Brain microvascular endothelial cell (primary cell): ENCODE data around the gene VAMP4.
"Not testable (repeated sequence)": the region's sequence is repeated elsewhere in the genome, so short reads cannot be mapped to it uniquely, and the experiment has no call there.

ENCODE experiments used
- DNase-seq: peaks from one replicate; pipeline ENCODE4 v3.0.0-alpha.2; 2020
- H3K27ac ChIP-seq: fragments of 250-450 bp; sonication (Bioruptor Pico); 2 replicates; pipeline ENCODE4 v1.5.1; 2020; ENCODE audit warnings: mild to moderate bottlenecking, moderate library complexity
- H3K27me3 ChIP-seq: fragments of 250-450 bp; sonication (Bioruptor Pico); replicated peaks from 2 replicates; pipeline ENCODE4 v1.5.1; 2020; ENCODE audit warnings: mild to moderate bottlenecking
- H3K36me3 ChIP-seq: fragments of 250-450 bp; sonication (Bioruptor Pico); replicated peaks from 2 replicates; pipeline ENCODE4 v1.5.1; 2020; ENCODE audit warnings: mild to moderate bottlenecking
- H3K4me3 ChIP-seq: 2 replicates; pipeline ENCODE4 v1.5.1; 2011; ENCODE audit warnings: low read depth, mild to moderate bottlenecking, control low read depth, low read length, moderate library complexity
- in situ Hi-C: cut with HindIII; loops from 2 replicates; pipeline ENCODE4 v1.10.0; 2017; ENCODE audit warnings: low sequenced_read_pairs, low pct_ligation_motif_present
- TF ChIP-seq, protein P1 (sequence below): IDR thresholded peaks from 2 replicates; pipeline ENCODE4 v1.5.1; 2011; ENCODE audit warnings: low read depth, mild to moderate bottlenecking, moderate library complexity, low read length, control low read depth, inconsistent platforms; ENCODE audit errors: missing control alignments

Gene VAMP4

DNA sequence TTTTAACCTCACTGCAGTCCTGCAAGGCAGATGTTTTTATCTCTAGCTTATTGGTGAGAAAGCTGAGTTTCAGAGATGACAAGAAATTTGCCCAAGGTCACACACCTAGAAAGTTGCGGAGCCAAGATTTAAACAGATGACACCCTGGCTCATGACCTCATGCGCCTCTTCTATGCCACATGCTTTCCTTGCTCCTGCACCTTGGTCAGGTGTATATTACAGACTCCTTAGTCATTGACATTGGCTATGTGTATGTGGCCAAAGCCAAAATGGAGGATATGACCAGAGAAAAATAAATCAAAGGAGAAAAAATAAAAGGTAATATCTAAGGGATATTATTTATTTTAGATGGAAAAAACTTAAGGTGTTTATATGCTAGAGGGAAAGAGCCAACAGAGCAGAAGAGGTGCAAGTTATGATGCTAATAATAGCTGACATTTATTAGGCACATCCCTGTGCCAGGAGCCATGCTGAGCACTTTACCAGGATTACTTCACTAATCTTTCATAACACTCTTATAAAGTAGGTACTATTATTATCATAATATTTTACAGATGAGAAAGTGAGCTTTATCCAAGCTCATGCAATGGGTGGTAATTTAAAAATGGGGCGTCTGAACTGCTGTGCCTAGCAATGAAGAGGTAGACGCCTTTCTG, 75.6 kb downstream of the VAMP4 start:
- no peaks in the 10 kb centered on the region for H3K36me3 ChIP-seq
- H3K27me3 ChIP-seq = no peaks in the 10 kb centered on the region
- in situ Hi-C loops = no loop called here
- no peak overlapping the region for H3K4me3 ChIP-seq
- no peak overlapping the region for H3K27ac ChIP-seq
- TF ChIP-seq, protein P1, sequence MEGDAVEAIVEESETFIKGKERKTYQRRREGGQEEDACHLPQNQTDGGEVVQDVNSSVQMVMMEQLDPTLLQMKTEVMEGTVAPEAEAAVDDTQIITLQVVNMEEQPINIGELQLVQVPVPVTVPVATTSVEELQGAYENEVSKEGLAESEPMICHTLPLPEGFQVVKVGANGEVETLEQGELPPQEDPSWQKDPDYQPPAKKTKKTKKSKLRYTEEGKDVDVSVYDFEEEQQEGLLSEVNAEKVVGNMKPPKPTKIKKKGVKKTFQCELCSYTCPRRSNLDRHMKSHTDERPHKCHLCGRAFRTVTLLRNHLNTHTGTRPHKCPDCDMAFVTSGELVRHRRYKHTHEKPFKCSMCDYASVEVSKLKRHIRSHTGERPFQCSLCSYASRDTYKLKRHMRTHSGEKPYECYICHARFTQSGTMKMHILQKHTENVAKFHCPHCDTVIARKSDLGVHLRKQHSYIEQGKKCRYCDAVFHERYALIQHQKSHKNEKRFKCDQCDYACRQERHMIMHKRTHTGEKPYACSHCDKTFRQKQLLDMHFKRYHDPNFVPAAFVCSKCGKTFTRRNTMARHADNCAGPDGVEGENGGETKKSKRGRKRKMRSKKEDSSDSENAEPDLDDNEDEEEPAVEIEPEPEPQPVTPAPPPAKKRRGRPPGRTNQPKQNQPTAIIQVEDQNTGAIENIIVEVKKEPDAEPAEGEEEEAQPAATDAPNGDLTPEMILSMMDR = no peak
- no peak for DNase-seq

DNA sequence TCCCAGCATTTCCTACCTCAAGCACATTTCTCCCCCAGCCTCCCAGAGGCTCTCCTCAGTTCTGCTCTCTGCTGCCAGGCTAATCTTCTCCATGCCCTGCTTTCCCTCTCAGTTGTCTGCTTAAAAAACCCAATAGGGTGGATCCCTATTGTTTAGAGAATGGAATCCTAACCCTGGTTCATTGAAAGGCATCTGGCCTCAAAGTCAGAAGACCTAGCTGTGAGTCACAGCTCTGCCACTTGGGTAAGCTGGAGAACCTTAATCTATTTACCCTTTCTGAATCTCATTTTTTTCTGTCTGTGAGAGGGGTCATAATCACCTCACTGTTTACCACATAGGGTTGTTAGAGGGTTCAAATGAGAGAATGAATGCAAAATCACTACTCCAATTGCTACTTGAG, 76.9 kb downstream of the VAMP4 start:
- Histone ChIP-seq H3K4me3 (no peak overlapping the region), H3K36me3 (no peaks in the 10 kb centered on the region), H3K27me3 (no peaks in the 10 kb centered on the region), H3K27ac (no peak overlapping the region)
- no peak for DNase-seq
- in situ Hi-C loops = no loop called here
- TF ChIP-seq, protein P1 = no peak

DNA sequence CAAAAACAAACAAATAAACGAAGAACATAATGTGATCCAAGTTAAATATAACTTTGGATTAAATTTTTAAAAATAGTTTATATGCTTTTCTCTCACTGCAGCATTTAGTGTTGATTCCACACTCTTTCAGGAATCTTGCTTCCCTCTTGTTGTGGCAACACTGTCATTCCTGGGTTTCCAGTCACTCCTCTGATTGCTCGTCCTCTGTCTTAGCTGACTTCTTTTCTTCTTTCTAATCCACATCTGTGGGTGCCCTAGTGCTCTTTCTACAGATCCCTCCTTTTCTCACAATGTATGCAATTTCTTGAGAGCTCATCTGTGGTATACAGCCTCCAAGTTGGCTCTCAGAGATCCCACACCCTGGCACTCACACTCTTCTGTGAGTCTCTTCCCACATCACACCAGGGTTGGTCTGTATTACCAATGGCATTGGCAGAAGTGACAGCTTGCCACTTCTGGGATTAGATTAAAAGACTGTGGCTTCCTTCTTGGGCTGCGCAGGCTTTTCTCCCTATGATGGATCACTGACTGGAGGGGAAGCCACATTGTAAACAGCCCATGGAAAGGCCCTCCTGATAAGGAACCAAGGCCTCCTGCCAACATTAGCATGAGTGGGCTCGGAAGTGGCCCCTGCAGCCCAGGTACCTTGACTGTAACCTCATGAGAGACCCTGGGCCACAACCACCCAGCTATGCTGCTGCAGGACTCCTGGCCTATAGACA, 77.8 kb downstream of the VAMP4 start:
- Histone ChIP-seq H3K27me3 (no peaks in the 10 kb centered on the region), H3K36me3 (no peaks in the 10 kb centered on the region), H3K4me3 (no peak overlapping the region), H3K27ac (no peak overlapping the region)
- in situ Hi-C loops = no loop called here
- TF ChIP-seq, protein P1 = no peak
- no peak for DNase-seq

DNA sequence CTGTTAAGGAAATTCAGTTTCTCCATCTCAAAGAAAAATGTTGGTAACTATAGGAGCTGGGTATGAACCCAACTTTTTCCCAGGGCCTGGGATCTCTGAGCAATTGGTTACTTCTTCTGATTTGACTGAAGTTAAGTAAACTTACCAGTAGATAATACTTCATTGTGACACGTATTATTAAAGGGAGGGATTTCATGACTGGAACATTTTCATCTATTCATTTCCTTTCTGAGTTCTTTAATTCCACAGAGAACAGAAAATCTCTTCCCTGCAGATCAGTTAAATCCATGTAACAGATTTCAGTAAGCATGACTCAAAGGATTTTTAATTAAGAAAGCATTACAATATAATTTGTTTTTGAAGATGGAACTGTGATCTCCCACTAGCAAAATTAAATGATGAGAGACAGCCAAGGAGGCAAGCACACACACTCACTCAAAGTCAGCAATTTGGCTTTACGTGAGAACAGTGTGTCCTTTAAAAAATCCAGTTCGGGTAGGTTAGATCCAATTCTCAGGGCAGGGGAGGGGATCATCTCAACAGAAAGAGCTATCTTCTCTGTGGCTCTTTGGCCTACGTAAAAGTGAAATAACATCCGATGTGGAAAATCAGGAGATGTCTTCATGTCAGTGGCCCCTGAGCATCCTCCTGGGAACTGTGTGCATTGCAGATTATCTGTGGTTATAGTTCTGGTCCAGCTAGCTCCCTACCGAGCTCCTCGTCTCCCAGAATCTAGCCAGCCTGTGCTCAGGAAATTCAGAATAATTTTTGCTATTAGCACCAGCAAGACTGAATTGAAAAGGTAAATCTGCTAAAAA, 78.6 kb downstream of the VAMP4 start:
- in situ Hi-C loops = no loop called here
- H3K27me3 ChIP-seq = no peaks in the 10 kb centered on the region
- no peak overlapping the region for H3K27ac ChIP-seq
- DNase-seq = no peak
- no peak overlapping the region for H3K4me3 ChIP-seq
- TF ChIP-seq, protein P1 = no peak
- H3K36me3 ChIP-seq = no peaks in the 10 kb centered on the region

DNA sequence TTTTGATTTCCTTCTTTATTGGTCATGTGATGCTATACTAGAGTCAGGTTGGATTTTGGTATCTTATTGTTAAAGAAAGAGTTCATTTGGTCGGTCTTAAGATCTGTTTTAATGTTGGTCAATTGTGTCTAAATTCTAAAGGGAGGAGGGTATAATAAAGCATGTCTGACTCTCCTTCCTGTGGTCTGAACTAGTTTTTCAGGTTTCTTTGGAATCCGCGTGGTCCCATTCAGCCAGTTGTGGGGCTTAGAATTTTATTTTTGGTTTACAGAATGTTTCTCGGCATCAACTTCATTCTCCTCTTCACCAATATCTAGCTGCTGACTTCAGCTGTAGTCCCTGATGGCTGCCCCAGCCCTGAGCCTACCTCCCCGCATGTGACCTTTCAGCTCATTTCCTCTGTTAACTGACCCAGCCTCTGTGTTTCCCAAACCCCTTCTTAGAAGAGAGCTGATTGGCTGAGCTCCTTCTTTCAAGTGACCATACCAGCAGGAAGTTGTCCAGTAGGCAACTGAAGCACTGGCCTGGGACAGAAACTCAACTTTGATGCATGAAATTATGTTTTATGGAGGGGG, 80.7 kb downstream of the VAMP4 start:
- TF ChIP-seq, protein P1 = no peak
- no peak overlapping the region for H3K27ac ChIP-seq
- H3K27me3 ChIP-seq = no peaks in the 10 kb centered on the region
- in situ Hi-C loops = no loop called here
- H3K4me3 ChIP-seq = no peak overlapping the region
- no peak for DNase-seq
- H3K36me3 ChIP-seq = no peaks in the 10 kb centered on the region

- in situ Hi-C loops, H3K36me3 ChIP-seq, DNase-seq: not testable (repeated sequence)
These were observed 85.7 kb downstream of the VAMP4 start for GRCh38 chr1:171656206-171656605.

More at GRCh38 chr1:171656206-171656605, 85.7 kb downstream of the VAMP4 start:
- not testable (repeated sequence) for H3K4me3 ChIP-seq, H3K27ac ChIP-seq, H3K27me3 ChIP-seq
